Measurements from ENCODE around the gene HELZ2.

DNA sequence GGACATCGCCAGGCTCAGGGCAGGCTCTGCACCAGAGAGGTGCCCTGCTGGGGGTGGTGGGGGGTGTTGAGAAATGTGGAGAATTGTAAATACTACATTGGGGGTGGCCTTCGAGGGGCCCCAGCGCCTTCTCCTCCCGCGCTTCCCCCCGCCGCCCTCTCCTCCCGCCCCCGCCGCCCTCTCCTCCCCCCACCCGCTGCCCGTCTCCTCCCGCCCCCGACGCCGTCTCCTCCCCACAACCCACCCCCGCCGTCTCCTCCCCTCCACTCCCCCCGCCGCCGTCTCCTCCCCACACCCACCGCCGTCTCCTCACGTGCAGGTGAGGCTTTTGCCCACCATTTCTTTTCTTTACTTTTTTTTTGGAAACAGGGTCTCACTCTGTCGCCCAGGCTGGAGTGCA lies 25.0 kb downstream of the HELZ2 start:
- TF ChIP-seq, protein P1, sequence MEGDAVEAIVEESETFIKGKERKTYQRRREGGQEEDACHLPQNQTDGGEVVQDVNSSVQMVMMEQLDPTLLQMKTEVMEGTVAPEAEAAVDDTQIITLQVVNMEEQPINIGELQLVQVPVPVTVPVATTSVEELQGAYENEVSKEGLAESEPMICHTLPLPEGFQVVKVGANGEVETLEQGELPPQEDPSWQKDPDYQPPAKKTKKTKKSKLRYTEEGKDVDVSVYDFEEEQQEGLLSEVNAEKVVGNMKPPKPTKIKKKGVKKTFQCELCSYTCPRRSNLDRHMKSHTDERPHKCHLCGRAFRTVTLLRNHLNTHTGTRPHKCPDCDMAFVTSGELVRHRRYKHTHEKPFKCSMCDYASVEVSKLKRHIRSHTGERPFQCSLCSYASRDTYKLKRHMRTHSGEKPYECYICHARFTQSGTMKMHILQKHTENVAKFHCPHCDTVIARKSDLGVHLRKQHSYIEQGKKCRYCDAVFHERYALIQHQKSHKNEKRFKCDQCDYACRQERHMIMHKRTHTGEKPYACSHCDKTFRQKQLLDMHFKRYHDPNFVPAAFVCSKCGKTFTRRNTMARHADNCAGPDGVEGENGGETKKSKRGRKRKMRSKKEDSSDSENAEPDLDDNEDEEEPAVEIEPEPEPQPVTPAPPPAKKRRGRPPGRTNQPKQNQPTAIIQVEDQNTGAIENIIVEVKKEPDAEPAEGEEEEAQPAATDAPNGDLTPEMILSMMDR (IDR thresholded peaks at IDR 0.05) = no peak
- TF ChIP-seq POLR2A (IDR thresholded peaks at IDR 0.05) = no peak
